NCI-H187 (cell line): ENCODE measurements around the gene C15orf62.

Source experiments
- DNase-seq, 2 experiments: peaks; one replicate each; lab custom pipeline; 2025; lab: John Stamatoyannopoulos, UW

C15orf62 gene

GRCh38 chr15:40769274-40770146 lies at the start of gene C15orf62:
TSS of gene C15orf62 (plus strand) at chr15:40769980. CDS start at chr15:40770496, 516 bp downstream.
- no peak for DNase-seq

- DNase-seq, result no peak
Observed at GRCh38 chr15:40721701-40722100, 48.1 kb upstream of the C15orf62 start.

GRCh38 chr15:40722354-40722753 lies 47.4 kb upstream of the C15orf62 start:
- no peak for DNase-seq

- no peak for DNase-seq
Observed at GRCh38 chr15:40722934-40723333, 46.8 kb upstream of the C15orf62 start.

GRCh38 chr15:40723919-40724318 lies 45.9 kb upstream of the C15orf62 start:
- DNase-seq, result no peak

- DNase-seq, result no peak
Observed at GRCh38 chr15:40731034-40731433, 38.7 kb upstream of the C15orf62 start.

GRCh38 chr15:40736575-40736974 lies 33.2 kb upstream of the C15orf62 start:
- no peak for DNase-seq

GRCh38 chr15:40737048-40737447 lies 32.7 kb upstream of the C15orf62 start:
- no peak for DNase-seq

- DNase-seq, result no peak
Observed at GRCh38 chr15:40739047-40739446, 30.7 kb upstream of the C15orf62 start.

GRCh38 chr15:40739854-40740253 lies 29.9 kb upstream of the C15orf62 start:
- DNase-seq, result no peak

GRCh38 chr15:40743485-40743901 lies 26.3 kb upstream of the C15orf62 start:
- no peak for DNase-seq

GRCh38 chr15:40743921-40744814 lies 25.6 kb upstream of the C15orf62 start:
- no peak for DNase-seq

- DNase-seq, result no peak
Observed at GRCh38 chr15:40744815-40745152, 25.0 kb upstream of the C15orf62 start.

GRCh38 chr15:40746916-40747418 lies 22.8 kb upstream of the C15orf62 start:
- DNase-seq, result no peak

- DNase-seq, result no peak
Observed at GRCh38 chr15:40747685-40748631, 21.8 kb upstream of the C15orf62 start.

- DNase-seq, result no peak
Observed at GRCh38 chr15:40749151-40749630, 20.6 kb upstream of the C15orf62 start.

- no peak for DNase-seq
Observed at GRCh38 chr15:40750885-40751284, 18.9 kb upstream of the C15orf62 start.

- no peak for DNase-seq
Observed at GRCh38 chr15:40751745-40752144, 18.0 kb upstream of the C15orf62 start.

GRCh38 chr15:40754574-40754882 lies 15.3 kb upstream of the C15orf62 start:
- no peak for DNase-seq

- peak; percentile 68 to 81 for DNase-seq
Observed at GRCh38 chr15:40754883-40755811, 14.6 kb upstream of the C15orf62 start, which contains the start of gene RMDN3. TSS of gene RMDN3 (minus strand) at chr15:40755254. CDS start at chr15:40754783, 471 bp downstream.
